ENCODE measurements around the gene AIG1. TPM values are rescaled to one million over a fixed set of nuclear protein-coding genes. Genes with fewer than 3 reads are reported as not detected.

AIG1 gene
- total RNA-seq, 1 experiment from 2014 or later: 2.2 TPM

GRCh38 chr6:143349530-143349929, 288.8 kb downstream of the AIG1 start:
- no peak for DNase-seq (ENCODE audit: low spot score)
- H3K9me3 ChIP-seq (ENCODE audit: low read depth, low read length, poor library complexity, severe bottlenecking): no peaks in the 10 kb centered on the region
- H3K27me3 ChIP-seq (replicated peaks; ENCODE audit: insufficient read depth, low read depth, low read length, poor library complexity): no peaks in the 10 kb centered on the region
- TF ChIP-seq EZH2 (IDR thresholded peaks at IDR 0.05; ENCODE audit: borderline replicate concordance, low read depth, low read length, poor library complexity, severe bottlenecking): no peak
- no peak for TF ChIP-seq CTCF (conservative IDR thresholded peaks at IDR 0.05; ENCODE audit: low read depth, low read length)
- H3K27ac ChIP-seq (ENCODE audit: low read depth, low read length, poor library complexity, severe bottlenecking): no peak overlapping the region
- ChIA-PET CTCF (no interaction called here), POLR2A (ENCODE audit: low non-redundant PET) (no interaction called here)
- H3K36me3 ChIP-seq (ENCODE audit: insufficient read depth, low read length, poor library complexity, severe bottlenecking): no peaks in the 10 kb centered on the region
- no TSS peak for BruUV-seq (replicated peaks)
- H3K4me1 ChIP-seq (ENCODE audit: insufficient read depth, low read length, poor library complexity, severe bottlenecking): no peaks in the 10 kb centered on the region
- H3K4me3 ChIP-seq (ENCODE audit: low read depth, low read length, poor library complexity, severe bottlenecking): no peak overlapping the region
- intact Hi-C loops (cut with micrococcal nuclease; ENCODE audit: unreplicated experiment): no loop called here

- TF ChIP-seq CTCF (conservative IDR thresholded peaks at IDR 0.05; ENCODE audit: low read depth, low read length) (no peak), EZH2 (IDR thresholded peaks at IDR 0.05; ENCODE audit: borderline replicate concordance, low read depth, low read length, poor library complexity, severe bottlenecking) (no peak)
- no peak overlapping the region for H3K4me3 ChIP-seq (ENCODE audit: low read depth, low read length, poor library complexity, severe bottlenecking)
- ChIA-PET POLR2A (ENCODE audit: low non-redundant PET) (no interaction called here), CTCF (no interaction called here)
- H3K9me3 ChIP-seq (ENCODE audit: low read depth, low read length, poor library complexity, severe bottlenecking): no peaks in the 10 kb centered on the region
- intact Hi-C loops (cut with micrococcal nuclease; ENCODE audit: unreplicated experiment): no loop called here
- no peaks in the 10 kb centered on the region for H3K4me1 ChIP-seq (ENCODE audit: insufficient read depth, low read length, poor library complexity, severe bottlenecking)
- H3K36me3 ChIP-seq (ENCODE audit: insufficient read depth, low read length, poor library complexity, severe bottlenecking): no peaks in the 10 kb centered on the region
- DNase-seq (ENCODE audit: low spot score): no peak
- H3K27me3 ChIP-seq (replicated peaks; ENCODE audit: insufficient read depth, low read depth, low read length, poor library complexity): no peaks in the 10 kb centered on the region
- no TSS peak for BruUV-seq (replicated peaks)
- H3K27ac ChIP-seq (ENCODE audit: low read depth, low read length, poor library complexity, severe bottlenecking): no peak overlapping the region
Observed at GRCh38 chr6:143356101-143356880, 295.6 kb downstream of the AIG1 start.

GRCh38 chr6:143357152-143357551, 296.5 kb downstream of the AIG1 start:
- Histone ChIP-seq H3K9me3 (ENCODE audit: low read depth, low read length, poor library complexity, severe bottlenecking) (no peaks in the 10 kb centered on the region), H3K27ac (ENCODE audit: low read depth, low read length, poor library complexity, severe bottlenecking) (no peak overlapping the region), H3K27me3 (replicated peaks; ENCODE audit: insufficient read depth, low read depth, low read length, poor library complexity) (no peaks in the 10 kb centered on the region), H3K4me1 (ENCODE audit: insufficient read depth, low read length, poor library complexity, severe bottlenecking) (no peaks in the 10 kb centered on the region), H3K36me3 (ENCODE audit: insufficient read depth, low read length, poor library complexity, severe bottlenecking) (no peaks in the 10 kb centered on the region), H3K4me3 (ENCODE audit: low read depth, low read length, poor library complexity, severe bottlenecking) (no peak overlapping the region)
- no peak for DNase-seq (ENCODE audit: low spot score)
- TF ChIP-seq CTCF (conservative IDR thresholded peaks at IDR 0.05; ENCODE audit: low read depth, low read length) (no peak), EZH2 (IDR thresholded peaks at IDR 0.05; ENCODE audit: borderline replicate concordance, low read depth, low read length, poor library complexity, severe bottlenecking) (no peak)
- intact Hi-C loops (cut with micrococcal nuclease; ENCODE audit: unreplicated experiment): no loop called here
- BruUV-seq (replicated peaks): no TSS peak
- CTCF ChIA-PET: no interaction called here
- POLR2A ChIA-PET (ENCODE audit: low non-redundant PET): no interaction called here

Data from A673 (cell line).